ENCODE data around the gene ALDH3B2.
"Not testable (repeated sequence)": the region's sequence is repeated elsewhere in the genome, so short reads cannot be mapped to it uniquely, and the experiment has no call there.

Gene ALDH3B2

DNA sequence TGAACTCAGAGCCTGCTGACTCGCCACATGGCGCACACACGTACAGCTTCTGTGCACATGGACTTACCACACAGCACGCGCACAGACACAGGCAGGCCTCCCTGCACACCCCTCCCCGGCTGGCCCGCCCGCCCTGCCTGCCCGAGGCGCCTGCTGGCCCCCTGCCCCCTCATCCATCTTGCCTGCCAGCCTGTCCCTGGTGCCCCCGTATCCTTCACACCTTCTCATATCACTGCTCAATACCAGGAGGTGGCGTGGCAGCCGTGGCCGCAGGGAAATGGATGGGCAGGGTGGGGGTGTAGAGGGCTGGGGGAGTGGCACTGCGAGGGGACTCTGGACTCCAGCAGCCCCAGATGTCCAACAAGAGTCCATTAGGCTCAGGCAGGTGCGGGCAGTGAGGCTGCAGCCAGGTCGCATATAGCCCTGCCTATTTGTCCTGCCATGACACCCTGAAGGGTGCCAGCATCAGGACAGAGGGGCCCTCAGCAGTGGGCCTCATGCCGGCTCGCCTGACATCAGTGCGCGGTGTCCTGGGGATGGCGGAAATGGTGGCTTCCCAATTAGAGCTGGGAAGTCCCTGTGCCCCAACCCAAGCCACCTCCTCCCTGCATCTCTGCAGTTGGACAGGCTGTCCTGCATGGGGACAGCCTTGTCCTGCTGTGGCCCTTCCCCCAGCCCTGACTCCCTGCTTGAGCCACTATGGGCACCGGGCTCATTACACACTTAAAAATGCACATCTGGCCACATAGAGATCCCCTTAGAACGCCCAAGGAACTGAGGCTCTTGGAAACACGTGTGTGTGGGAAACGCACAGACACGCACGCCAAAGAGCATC is 32.9 kb downstream of the ALDH3B2 start:
- no peak for DNase-seq

DNA sequence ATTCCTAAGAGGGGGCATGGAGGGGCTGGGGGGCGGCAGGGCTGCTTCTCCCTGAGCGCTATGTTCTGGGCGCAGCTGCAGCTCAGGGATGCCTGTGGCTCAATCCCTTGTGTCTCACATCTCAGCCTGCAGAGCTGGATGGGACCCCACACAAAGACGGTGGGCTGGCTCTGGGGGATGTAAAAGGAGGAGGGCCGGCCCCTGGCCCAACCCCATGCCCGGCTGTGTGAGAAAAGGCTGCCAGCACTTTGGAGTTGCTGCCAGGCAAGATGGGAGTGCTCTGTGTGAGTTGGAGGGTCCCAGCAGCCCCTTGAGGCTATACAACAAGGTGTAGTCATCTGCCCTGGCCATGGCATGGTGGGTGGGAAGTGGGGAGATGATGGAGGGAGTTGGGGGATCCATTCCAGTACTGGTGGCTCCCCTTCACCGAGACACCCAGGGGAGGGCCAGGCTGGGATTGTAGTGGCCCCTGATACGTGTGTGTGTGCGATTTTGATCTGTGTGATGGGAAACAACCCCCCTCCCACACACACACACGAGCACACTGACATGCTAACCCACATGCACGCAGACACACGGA is 33.6 kb downstream of the ALDH3B2 start:
- DNase-seq, result no peak

DNA sequence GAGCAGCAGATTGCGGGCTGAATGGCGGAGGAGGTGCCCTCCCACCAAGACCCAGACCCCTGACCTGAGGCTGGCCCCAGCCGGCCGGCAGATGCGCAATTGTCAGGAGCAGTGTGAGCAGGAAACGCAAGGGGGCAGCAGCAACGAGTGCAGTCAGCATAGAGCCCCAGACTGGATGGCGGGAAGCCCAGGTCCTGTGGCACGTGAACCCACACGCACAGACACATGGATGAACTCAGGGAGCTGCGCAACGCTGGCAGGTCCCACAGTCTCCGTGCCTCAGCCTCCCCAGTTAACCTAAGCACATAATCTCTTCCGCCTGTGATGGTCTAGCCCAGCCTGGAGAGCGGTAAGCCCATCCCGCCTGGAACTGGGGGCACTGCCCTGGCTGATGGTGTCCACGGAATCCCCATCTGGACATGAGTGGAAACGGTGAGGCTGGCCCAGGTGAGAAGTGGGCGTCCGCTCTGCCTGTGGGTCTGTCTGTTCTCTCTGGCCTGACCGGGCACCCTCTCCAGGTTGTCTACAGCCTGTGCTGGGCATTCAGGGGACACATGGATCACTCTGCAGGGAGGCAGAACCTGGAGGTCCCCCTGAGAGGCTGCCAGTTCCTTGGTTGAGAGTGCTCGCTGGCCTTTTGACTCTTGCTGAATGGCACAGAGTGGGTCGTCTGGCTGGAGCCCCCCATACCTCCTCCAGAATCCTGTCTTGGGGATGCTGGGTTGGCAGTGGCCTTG is 34.2 kb downstream of the ALDH3B2 start:
- DNase-seq, result peak; percentile 66 to 67

DNA sequence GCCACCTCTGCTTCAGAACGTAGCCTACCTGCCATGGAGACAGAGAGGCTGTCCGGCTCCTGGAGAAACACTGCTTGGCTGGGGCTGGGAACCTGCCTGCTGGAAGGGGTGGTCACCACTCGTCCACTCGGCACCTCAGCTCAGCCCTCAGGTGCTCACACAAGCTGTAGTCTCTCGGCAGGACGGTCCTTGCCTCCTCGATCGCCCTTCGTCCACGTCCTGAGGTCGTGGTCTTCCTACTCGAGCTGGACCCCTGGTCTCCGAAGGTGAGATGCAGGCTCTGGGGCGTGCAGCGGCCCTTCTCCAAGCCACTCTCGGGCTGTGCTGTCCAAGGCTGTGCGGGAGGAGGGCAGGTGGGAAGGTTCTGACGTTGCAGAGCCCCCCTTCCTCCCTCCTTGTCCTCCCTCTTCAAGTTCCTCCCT is 35.0 kb downstream of the ALDH3B2 start, which contains the start of gene TBX10:
Gene TBX10 (minus strand): TSS at position 326 of the 422 bp plus-strand sequence. CDS start 291 bp downstream, at position 35.
- DNase-seq, result no peak

DNA sequence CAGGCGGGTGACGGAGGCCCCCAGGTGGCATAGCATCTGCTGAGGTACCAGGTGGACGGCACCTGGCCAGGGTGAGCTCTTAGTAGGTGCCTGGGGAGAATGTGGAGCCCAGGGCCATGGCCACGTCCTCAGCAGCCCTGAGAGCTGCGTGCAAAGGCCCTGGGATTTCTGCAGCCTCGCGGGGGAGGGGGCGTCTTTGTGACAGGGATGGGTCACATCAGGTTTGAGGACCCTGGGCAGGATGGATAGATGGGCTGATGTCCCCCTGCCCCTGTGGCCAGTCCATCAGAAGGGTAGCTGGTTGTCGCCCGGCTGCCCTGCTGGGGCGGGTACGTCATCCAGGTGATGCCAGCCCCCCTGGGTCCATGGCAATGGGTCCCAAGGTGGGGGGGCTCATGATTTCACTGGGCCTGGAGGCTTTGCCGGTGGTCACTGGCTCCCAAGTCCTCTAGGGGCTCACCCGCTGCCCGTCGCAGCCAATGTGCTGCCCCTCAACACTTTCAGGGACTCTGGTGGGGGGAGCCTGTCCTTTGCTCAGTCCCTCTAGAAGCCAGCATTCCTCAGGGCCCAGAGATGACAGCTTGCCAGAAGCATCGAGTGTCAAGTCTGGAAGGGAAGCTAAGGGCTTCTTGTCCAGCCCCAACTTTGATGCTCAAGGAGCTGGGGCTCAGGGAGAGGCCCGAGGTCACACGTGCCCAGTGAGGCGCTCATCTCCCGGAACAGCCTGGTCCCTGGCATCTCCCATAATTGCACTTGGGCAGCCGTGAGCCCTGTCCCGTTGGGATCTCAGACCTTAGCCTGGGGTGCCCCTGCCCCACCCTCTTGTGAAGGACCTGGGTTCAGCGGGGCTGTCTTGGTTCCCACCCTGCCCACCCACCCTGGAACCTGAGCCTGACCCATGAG is 35.6 kb downstream of the ALDH3B2 start:
- DNase-seq, result no peak

DNA sequence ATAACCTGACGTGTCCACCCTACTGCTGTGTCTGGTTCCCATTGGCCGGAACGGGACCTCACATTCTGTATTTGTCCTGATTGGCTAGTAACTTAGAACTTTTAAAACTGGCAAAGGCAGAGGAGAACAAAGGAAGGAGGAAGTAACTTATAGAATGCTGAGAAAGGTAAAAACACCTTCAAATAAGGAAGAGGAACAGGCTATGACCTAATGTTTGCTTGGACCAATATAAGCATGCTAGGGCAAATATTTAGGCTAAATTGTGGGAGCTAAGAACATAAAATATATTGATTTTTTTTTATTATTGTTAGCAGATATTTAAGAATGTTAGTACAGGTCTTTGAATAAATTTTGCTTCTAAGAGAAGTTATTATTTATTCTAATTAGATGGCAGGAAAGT is 37.0 kb downstream of the ALDH3B2 start:
- not testable (repeated sequence) for DNase-seq

DNA sequence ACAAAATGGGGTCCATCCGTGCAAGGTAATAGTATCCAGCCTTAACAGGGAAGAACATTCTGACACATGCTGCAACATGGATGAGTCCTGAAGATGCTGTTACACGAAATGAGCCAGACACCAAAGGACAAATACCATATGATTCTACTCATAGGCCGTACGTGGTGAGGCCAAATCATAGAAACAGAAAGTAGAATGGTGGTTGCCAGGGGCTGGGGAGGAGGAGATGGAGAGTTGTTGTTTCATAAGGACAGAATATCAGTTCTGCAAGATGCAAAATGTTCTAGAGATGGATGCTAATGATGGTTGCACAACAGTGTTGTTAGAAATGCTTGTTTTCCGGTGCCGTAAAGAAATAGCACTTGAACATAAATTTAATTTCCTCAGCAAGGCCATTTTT is 37.5 kb downstream of the ALDH3B2 start:
- no peak for DNase-seq

DNA sequence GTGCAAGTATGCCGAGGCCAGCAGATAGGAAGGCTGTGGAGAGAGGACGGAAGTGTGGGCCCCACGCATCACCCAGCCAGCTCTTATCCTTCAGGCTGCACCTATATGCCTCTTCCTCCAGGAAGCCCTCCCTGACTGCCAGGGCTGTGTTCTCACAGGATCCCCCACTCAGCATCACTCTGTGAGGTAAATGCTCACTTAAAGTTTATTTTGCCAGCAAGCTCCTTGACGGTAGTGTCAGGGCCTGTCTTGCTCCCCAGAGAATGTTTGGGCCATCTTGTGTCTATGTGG is 39.2 kb downstream of the ALDH3B2 start:
- no peak for DNase-seq

DNA sequence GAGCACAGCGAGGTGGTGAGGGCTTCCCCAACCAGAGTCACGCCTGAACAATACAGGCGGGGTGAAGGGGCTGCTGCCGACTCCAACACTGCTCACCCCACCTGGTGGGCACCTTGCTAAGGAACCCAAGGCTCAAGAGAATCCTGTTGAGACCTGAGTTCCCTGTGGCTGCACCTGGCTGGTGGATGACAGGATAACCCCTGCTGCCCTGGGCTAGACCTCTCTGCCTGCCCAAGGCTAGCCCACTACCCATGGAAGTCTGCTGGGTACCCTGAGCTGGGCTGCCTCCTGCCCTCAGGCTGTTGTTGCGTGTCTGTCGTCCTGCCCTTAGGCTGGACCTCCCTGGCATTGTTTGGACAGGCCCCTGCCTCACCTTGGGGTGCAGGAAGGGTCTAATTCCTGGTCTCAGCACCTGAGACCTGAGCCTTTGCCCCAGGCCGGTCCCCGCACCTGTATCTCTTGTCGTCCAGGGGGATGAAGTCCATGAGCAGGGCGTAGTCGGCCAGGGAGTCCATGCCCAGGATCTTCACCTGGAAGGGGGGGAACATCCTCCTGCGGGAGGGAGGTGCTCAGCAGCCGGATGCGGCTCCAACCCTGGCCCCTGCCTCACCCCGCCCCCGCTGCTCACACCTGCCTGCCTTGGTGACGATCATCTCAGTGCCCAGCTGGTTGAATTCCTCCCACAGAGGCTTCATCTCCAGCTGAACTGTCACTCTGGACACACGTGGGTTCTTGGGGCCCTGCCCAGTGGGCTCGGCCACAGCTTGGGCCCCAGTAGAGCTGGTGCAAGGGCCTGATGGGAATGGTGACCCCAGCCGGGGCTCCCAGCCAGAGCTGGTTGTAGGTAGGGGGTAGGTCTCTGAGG is 39.8 kb downstream of the ALDH3B2 start:
- no peak for DNase-seq

DNA sequence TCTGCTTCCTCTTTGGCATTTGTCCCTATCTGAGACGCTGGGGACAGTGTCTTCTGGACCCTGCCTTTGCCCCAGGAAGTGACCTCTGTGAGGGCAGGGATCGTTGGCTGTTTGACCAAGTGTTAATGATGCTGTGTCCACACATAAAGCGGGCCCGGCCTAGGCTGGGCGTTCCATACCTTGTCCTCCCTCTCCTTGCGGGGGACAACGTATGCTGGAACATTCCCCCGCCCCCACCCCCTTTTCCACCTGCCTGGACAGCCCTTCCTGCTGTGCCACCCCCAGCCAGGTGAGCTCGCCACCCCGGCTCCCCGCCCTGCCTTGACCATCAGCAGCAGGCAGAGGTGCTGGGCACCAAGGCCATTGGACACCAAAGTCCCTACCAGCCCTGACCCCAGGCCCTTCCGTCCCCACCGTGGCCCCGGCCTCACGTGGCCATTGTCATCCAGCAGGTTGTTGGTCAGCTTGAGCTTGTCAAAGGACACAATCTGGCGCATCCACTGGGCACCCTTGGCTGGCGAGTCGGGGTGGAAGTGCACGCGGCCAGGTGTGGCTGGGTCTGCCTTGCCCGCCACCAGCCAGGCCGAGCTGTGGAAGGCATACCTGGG is 40.6 kb downstream of the ALDH3B2 start:
- no peak for DNase-seq

DNA sequence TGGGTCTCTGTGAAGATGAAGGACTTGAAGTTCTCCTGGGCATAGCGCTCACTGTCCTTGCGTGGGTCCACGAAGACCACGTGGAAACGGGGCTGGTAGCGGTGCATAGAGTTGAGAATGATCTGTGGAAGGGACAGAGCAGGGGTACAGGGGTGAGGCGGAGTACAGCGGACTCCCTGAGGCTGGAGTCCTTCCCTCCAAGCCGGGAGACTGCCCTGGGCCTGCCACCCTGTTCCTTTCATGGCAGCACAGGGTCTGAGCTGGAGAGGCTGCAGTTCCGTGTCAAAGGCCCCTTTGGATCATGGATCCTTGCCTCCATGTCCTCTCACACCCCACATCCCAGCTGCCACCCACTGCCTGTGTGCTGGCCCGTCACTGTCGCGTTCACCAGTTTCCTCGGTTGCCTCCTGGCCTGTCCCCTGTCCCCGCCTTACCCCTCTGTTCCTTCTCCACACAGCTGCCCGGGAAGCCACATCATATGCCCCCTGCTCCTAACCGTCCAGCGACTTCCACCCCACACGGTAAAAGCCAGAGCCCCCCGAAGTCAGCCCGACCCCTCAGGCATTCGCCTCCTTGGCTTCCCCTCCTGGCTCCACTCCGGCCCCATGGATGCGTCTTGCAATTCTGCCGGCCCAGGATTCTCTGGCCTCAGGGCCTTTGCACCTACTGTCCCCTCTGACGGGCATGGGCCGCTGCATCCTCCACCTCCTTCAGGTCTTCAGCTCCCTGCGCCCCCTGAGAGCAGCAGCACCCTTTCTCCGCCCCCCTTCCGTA is 41.3 kb downstream of the ALDH3B2 start:
- no peak for DNase-seq

DNA sequence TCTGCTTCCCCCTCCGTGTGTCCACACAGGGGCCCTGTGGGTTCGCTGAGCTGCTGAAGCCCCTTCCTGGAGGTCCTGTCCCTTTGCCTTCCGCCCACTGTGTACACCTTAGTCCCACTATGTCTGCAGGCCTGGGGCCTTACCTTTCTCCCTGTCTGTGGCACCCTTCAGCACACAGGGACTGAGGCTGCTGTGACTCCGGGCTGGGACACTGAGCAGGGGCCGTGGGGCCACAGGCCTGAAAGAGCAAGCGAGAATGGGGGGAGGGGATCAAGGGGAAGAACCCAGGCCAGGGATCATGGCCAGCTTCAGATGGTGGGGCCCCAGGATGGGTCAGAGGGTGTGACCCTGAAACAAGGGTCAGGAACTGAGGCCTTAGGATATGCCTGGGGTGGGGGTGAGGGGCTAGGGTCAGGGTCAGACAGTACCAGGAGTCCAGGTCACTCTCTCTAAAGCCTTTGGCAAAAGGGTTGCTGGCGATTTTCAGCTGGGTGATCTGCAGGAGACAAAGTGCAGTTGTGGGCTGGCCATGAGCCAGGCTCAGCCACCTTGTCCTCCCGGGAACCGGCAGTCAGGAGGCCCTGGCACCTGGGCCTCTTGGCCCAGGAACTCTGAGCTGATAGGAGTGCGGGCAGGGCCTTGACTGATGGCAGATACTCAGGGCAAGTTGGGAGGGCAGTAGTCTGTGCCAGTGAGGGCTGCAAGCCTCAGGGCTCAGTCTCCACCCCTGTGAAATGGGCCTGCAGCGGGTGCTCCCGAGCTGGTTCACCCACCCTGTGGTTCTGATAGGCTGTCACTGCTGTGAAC is 42.0 kb downstream of the ALDH3B2 start:
- DNase-seq, result no peak

DNA sequence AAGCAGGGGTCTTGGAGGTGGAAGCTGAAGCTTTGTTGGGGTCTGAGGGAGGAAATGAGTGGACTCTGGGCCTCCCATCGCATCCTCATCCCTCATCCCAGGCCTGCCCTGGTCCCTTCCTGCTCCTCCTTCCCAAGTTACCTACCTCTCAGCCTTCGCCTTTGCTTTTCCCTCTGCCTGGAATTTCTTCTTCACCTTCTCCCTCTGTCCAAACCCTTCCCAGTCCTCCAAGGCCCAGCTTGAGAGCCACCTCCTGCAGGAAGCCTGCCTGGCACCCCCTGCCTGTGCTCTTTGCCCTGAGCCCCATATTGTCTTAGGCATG is 42.6 kb downstream of the ALDH3B2 start:
- no peak for DNase-seq

DNA sequence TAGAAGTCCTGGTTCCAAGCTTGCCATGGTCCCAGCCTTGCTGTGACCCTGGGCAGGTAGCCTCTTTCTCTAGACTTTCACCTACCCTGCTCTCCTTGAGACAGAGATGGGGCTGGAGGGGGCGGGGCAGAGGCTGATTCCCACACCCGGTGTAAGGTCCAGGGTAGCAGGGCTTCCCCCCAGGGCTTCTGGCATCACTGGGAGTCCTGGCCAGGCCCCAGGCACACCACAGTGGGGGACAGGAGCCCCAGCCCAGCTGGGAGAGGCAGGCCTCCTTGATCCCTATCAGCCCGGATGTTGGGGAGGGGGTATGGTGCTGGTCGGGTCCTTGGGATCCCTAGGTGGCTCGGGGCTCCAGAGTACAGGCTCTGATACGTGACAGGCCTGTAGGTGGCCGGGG is 43.0 kb downstream of the ALDH3B2 start:
- no peak for DNase-seq

DNA sequence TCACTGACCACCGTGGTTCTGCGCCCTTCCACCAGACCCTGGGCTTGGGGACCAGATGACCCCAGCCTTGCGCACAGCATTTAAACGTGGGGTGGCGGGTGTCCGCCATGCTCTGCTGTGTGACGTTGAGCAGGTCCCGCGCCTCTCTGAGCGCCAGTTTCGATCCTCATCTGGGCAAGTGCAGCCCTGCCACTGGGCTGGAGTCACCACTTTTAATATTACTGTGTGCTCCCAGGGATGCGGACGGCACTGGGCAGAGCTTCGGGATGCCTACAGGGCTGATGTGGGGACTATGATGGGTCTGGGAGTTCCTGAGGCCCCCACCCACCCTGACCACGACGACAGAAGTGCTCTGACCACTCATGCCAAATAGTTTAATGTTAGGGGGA is 43.5 kb downstream of the ALDH3B2 start:
- no peak for DNase-seq

DNA sequence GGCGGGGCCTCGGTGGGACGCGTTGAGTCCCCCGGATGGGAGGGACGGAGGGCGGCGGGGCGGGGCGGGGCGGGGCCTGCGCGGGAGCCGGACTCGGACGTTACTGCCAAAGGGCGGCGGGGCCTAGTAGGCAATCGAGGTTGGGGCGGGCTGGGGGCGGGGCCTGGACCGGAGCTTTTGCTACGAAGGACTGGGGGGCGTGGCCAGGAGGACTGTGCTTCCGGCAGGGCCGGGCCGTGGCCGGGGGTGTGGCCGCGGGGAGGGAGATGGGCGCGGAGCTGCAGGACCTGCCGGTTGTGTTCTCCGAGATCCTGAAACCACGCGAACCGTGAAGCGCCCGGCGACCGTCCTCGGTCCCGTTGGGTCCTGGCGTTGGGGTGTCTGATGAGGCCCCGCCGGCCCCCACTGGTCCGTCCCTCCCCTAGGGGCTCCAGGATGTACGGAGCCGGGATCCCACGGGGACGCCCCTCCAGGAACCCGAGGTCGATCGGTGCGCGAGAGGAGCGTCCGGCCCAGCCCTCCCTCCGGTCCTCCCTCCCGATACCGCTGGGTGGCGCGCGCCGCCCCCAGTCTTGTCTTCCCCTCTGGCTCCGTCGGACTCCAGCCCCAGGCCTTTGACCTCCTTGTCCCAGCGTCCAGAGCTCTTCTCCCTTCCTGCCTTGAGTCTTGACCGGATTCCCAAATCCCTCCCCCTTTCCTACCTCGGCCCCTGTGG is 44.0 kb downstream of the ALDH3B2 start:
- peak; percentile 96 to 97 for DNase-seq

DNA sequence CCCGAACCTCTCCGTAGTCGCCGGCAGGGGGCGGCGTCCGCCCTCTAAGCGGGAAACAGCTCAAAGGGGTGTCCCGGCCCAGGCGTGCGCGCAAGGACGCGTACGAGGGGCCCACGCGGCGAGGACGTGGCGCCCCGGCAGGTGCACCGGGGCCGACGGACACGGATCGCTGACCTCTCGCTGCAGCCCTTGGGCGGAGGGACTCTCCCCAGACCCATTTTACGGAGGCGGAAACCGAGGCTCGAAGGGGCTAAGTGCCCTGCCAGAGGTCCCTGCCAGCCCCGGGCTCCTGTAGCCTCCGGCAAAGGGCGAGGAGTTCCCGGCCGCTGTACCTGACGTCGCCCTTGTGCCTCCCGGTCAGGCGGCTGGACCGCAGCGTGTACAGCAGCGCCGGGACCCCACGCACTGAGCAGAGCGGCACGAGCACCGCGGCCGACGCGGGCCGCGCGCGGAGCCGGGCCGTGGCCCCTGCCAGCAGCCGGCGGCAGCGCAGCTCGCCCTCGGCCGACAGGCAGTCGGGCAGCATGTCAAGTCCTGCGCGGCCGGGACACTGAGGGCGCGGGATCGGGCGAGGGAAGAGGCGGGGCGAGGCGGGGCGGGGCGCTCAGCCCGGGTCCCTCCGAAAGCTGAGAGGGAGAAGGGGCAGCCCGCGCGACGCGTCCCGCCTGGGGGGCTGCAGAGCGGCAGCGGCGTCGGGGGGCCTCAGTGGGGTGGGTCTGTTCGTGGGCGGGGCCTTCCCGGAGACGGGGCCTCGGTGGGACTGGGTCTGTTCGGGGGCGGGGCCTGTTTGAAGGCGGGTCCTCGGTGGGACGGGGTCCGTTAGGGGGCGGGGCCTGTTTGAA is 44.8 kb downstream of the ALDH3B2 start, which contains the start of gene NUDT8:
Gene NUDT8 (minus strand): TSS at position 552 of the 842 bp plus-strand sequence. CDS start 26 bp downstream, at position 526.
- DNase-seq, result peak; percentile 88 to 90
